B cell (primary cell): ENCODE results near the gene QSOX2. TPM values are rescaled to one million over a fixed set of nuclear protein-coding genes. Genes with fewer than 3 reads are reported as not detected.

Experiments used
- ATAC-seq: fragments of 200-7000 bp; cut with Tn5 transposase; one replicate; pipeline ENCODE4 v1.10.0; 2021; ENCODE audit warnings: low read depth, mild to moderate bottlenecking, moderate number of reproducible peaks, moderate library complexity
- CTCF ChIA-PET: fragments of 350-600 bp; sonication (Branson Sonifier 250); formaldehyde crosslinking; loops from one replicate; lab custom pipeline; 2021; ENCODE audit warnings: antibody characterized with exemption, inconsistent platforms; lab: Charles Lee
- POLR2A ChIA-PET: fragments of 350-600 bp; sonication (Branson Sonifier 250); formaldehyde crosslinking; loops from one replicate; lab custom pipeline; 2021; ENCODE audit warnings: antibody characterized with exemption; lab: Charles Lee
- DNase-seq: peaks from one replicate; pipeline ENCODE4 v3.0.0; 2013
- H2AFZ ChIP-seq: 2 replicates; pipeline ENCODE4 v1.6.1; 2012; ENCODE audit warnings: mild to moderate bottlenecking, low read depth, low read length; ENCODE audit not compliant: insufficient read depth, poor library complexity, severe bottlenecking
- H3K27ac ChIP-seq, 2 donors: 1 replicate in 1 of 2; 2 replicates in 1 of 2; pipeline ENCODE4 v1.5.1; 2012 to 2013; ENCODE audit warnings: low read length in 2 of 2, mild to moderate bottlenecking in 2 of 2, moderate library complexity in 1 of 2
- H3K27me3 ChIP-seq, 4 experiments: fragments of 200-600 bp in 1 of 4; sonication (generic) in 1 of 4; replicated peaks in 1 of 4; 1 replicate in 2 of 4; 2 replicates in 2 of 4; pipeline versions ENCODE4 v1.6.1 to v1.7.0; 2013 to 2016; ENCODE audit warnings: low read length in 3 of 4, mild to moderate bottlenecking in 2 of 4, mixed read lengths in 1 of 4, moderate library complexity in 1 of 4; ENCODE audit not compliant: insufficient read depth in 4 of 4, control insufficient read depth in 3 of 4; ENCODE audit errors: control extremely low read depth in 1 of 4
- H3K36me3 ChIP-seq, 2 experiments: replicated peaks in 1 of 2; 1 replicate in 1 of 2; 2 replicates in 1 of 2; pipeline versions ENCODE4 v1.6.1 to v1.7.1; 2013; ENCODE audit warnings: low read length in 1 of 2; ENCODE audit not compliant: insufficient read depth in 2 of 2, control insufficient read depth in 1 of 2; ENCODE audit errors: control extremely low read depth in 1 of 2, extremely low read depth in 1 of 2
- H3K4me1 ChIP-seq, 2 donors: fragments of 200-600 bp in 1 of 2; sonication (generic) in 1 of 2; 1 replicate in 1 of 2; 2 replicates in 1 of 2; pipeline versions ENCODE4 v1.5.1 to v1.6.1; 2013 to 2017; ENCODE audit warnings: low read length in 2 of 2; ENCODE audit not compliant: control insufficient read depth in 2 of 2, insufficient read depth in 2 of 2
- H3K4me2 ChIP-seq: replicated peaks from 2 replicates; pipeline ENCODE3; 2012; ENCODE audit warnings: mild to moderate bottlenecking, low read depth, low read length; ENCODE audit not compliant: poor library complexity, severe bottlenecking
- H3K4me3 ChIP-seq, 5 experiments: fragments of 200-600 bp in 1 of 5; sonication (generic) in 1 of 5; 1 replicate in 3 of 5; 2 replicates in 2 of 5; pipeline versions ENCODE4 v1.5.1 to v1.7.0; 2011 to 2016; ENCODE audit warnings: low read length in 4 of 5, mild to moderate bottlenecking in 4 of 5, low read depth in 2 of 5, control low read depth in 1 of 5, moderate library complexity in 1 of 5; ENCODE audit not compliant: insufficient read depth in 1 of 5; ENCODE audit errors: control extremely low read depth in 1 of 5, extremely low read depth in 1 of 5
- H3K79me2 ChIP-seq: fragments of 200-600 bp; sonication (generic); one replicate; pipeline ENCODE4 v1.6.0; 2016; ENCODE audit warnings: low read length; ENCODE audit not compliant: control insufficient read depth, insufficient read depth
- H3K9ac ChIP-seq: fragments of 200-600 bp; sonication (generic); 2 replicates; pipeline ENCODE4 v1.6.1; 2017; ENCODE audit warnings: mild to moderate bottlenecking, low read length, moderate library complexity
- H3K9me3 ChIP-seq, 3 donors: one replicate each; pipeline versions ENCODE4 v1.6.1 to v1.7.1; 2013; ENCODE audit warnings: low read length in 2 of 3; ENCODE audit not compliant: control insufficient read depth in 2 of 3, insufficient read depth in 1 of 3; ENCODE audit errors: control extremely low read depth in 1 of 3
- H4K20me1 ChIP-seq: 2 replicates; pipeline ENCODE4 v1.6.0; 2012; ENCODE audit warnings: mild to moderate bottlenecking, low read length; ENCODE audit not compliant: insufficient read depth, control insufficient read depth, poor library complexity, severe bottlenecking
- H3K27ac Mint-ChIP-seq: one replicate; pipeline ENCODE4 v1.8.0; 2021; ENCODE audit warnings: mixed read lengths
- H3K27me3 Mint-ChIP-seq: one replicate; pipeline ENCODE4 v1.8.0; 2021; ENCODE audit warnings: mixed read lengths
- H3K4me1 Mint-ChIP-seq: one replicate; pipeline ENCODE4 v1.8.0; 2021; ENCODE audit warnings: mixed read lengths
- H3K4me3 Mint-ChIP-seq: one replicate; pipeline ENCODE4 v1.8.0; 2021; ENCODE audit warnings: mixed read lengths
- H3K9me3 Mint-ChIP-seq: one replicate; pipeline ENCODE4 v1.8.0; 2022; ENCODE audit warnings: mixed read lengths; ENCODE audit not compliant: insufficient read depth
- CTCF ChIP-seq: fragments of 200-600 bp; IDR thresholded peaks from one replicate; pipeline ENCODE4 v1.8.0; 2022; ENCODE audit warnings: antibody characterized with exemption, mild to moderate bottlenecking
- EZH2 ChIP-seq: IDR thresholded peaks from 2 replicates; pipeline ENCODE4 v1.6.1; 2012; ENCODE audit warnings: borderline replicate concordance, low read depth, mild to moderate bottlenecking, moderate library complexity, low read length; ENCODE audit not compliant: insufficient read depth, poor library complexity, severe bottlenecking
- WGBS: methylation state at CpG from one replicate; pipeline ENCODE4 v1.1.5; 2013; ENCODE audit warnings: missing lambda C conversion rate; ENCODE audit not compliant: insufficient coverage; 5-methylcytosine and 5-hydroxymethylcytosine counted together
- intact Hi-C: fragments of 100-400 bp; cut with micrococcal nuclease; formaldehyde crosslinking; loops from one replicate; pipeline ENCODE4 v1.10.0; 2022
- polyA plus RNA-seq: library from polyadenylated mRNA; depleted of rRNA; stranded (reverse); fragments of >200 nt; gene quantifications from 2 replicates; pipeline ENCODE4 v1.2.3, GENCODE V29; 2012
- total RNA-seq, 2 donors: library from RNA; stranded (reverse); fragments of 120-200 nt in 1 of 2; gene quantifications; 1 replicate in 1 of 2; 2 replicates in 1 of 2; pipeline versions ENCODE4 v1.2.3 to v1.2.4, GENCODE V29; 2013 to 2022

The QSOX2 gene
- total and polyA plus RNA-seq, 2 donors (not counting 1 experiment from before 2014, with no cell fraction given) = 62.9 to 139 TPM

- Histone ChIP-seq H3K9me3 (no peaks in the 10 kb centered on the region), H3K27ac (no peak overlapping the region), H3K4me1 (no peaks in the 10 kb centered on the region), H4K20me1 (no peaks in the 10 kb centered on the region), H3K9ac (no peak overlapping the region), H2AFZ (no peak overlapping the region), H3K4me2 (no peak overlapping the region), H3K79me2 (no peaks in the 10 kb centered on the region), H3K36me3 (no peaks in the 10 kb centered on the region), H3K27me3 (peaks cover 0 to 5% (median 0%) of the 10 kb centered on the region in 4 experiments), H3K4me3 (no peak overlapping the region)
- Mint-ChIP-seq H3K27ac (no peak overlapping the region), H3K27me3 (no peaks in the 10 kb centered on the region), H3K9me3 (no peaks in the 10 kb centered on the region), H3K4me1 (no peaks in the 10 kb centered on the region), H3K4me3 (no peak overlapping the region)
- 85% methylated on average over 22 of the region's 25 CpGs for WGBS
- TF ChIP-seq EZH2 (no peak), CTCF (no peak)
- CTCF ChIA-PET = interaction anchor here (1.8 kb wide), 1 partner anchor 12 kb away, joined by 5 read pairs; no protein-coding TSS in a partner anchor
- intact Hi-C loops = no loop called here
- no peak for DNase-seq
- POLR2A ChIA-PET = no interaction called here
- ATAC-seq = no peak
These were observed 9.0 kb upstream of the QSOX2 start for GRCh38 chr9:136254381-136255165.
